Esophagus muscularis mucosa (tissue), 3 donors: ENCODE data around the gene DRD1.

Experiments used
- POLR2A ChIP-seq: fragments of 450-650 bp; IDR thresholded peaks from one replicate; pipeline ENCODE4 v1.6.1; 2017; ENCODE audit warnings: antibody characterized with exemption, moderate library complexity, mild to moderate bottlenecking, low read depth
- POLR2AphosphoS5 ChIP-seq, 2 donors: sonication (generic); formaldehyde crosslinking; IDR thresholded peaks; one replicate each; pipeline ENCODE4 v1.6.1; 2017; ENCODE audit warnings: antibody characterized with exemption in 2 of 2
- TF ChIP-seq, protein P1 (sequence below), 3 experiments: fragments of 200-600 bp in 2 of 3; fragments of 450-650 bp in 1 of 3; sonication (generic) in 2 of 3; IDR thresholded peaks; one replicate each; pipeline ENCODE4 v1.5.1; 2017 to 2019; ENCODE audit warnings: antibody characterized with exemption in 3 of 3, mild to moderate bottlenecking in 2 of 3, moderate library complexity in 1 of 3

GRCh38 chr5:175493726-175494125, 49.7 kb upstream of the DRD1 start:
- TF ChIP-seq, protein P1, sequence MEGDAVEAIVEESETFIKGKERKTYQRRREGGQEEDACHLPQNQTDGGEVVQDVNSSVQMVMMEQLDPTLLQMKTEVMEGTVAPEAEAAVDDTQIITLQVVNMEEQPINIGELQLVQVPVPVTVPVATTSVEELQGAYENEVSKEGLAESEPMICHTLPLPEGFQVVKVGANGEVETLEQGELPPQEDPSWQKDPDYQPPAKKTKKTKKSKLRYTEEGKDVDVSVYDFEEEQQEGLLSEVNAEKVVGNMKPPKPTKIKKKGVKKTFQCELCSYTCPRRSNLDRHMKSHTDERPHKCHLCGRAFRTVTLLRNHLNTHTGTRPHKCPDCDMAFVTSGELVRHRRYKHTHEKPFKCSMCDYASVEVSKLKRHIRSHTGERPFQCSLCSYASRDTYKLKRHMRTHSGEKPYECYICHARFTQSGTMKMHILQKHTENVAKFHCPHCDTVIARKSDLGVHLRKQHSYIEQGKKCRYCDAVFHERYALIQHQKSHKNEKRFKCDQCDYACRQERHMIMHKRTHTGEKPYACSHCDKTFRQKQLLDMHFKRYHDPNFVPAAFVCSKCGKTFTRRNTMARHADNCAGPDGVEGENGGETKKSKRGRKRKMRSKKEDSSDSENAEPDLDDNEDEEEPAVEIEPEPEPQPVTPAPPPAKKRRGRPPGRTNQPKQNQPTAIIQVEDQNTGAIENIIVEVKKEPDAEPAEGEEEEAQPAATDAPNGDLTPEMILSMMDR (IDR thresholded peaks at IDR 0.05) = no peak
- no peak for TF ChIP-seq POLR2AphosphoS5 (IDR thresholded peaks at IDR 0.05)
- no peak for TF ChIP-seq POLR2A
